Stomach (tissue), 9 donors: ENCODE measurements around the gene RNF34. TPM values are rescaled to one million over a fixed set of nuclear protein-coding genes. Genes with fewer than 3 reads are reported as not detected.

ENCODE experiments used
- DNase-seq, 2 donors: peaks; one replicate each; pipeline versions ENCODE4 v3.0.0 to v3.0.0-alpha.2; 2013 to 2019
- H3K27ac ChIP-seq, 5 donors: fragments of 200-600 bp in 4 of 5; sonication (generic) in 4 of 5; one replicate each; pipeline ENCODE4 v1.5.1; 2013 to 2019; ENCODE audit warnings: mild to moderate bottlenecking in 1 of 5, moderate library complexity in 1 of 5
- H3K27me3 ChIP-seq, 3 donors: fragments of 200-600 bp; sonication (generic); one replicate each; pipeline ENCODE4 v1.5.1; 2017 to 2019; ENCODE audit warnings: mixed run types in 1 of 3
- H3K36me3 ChIP-seq, 4 donors: fragments of 200-600 bp; sonication (generic); 1 replicate in 3 of 4; 2 replicates in 1 of 4; pipeline ENCODE4 v1.5.1; 2016 to 2019
- H3K4me1 ChIP-seq, 4 donors: fragments of 200-600 bp; sonication (generic); one replicate each; pipeline ENCODE4 v1.5.1; 2016 to 2019
- H3K4me3 ChIP-seq, 4 donors: fragments of 200-600 bp; sonication (generic) in 3 of 4; one replicate each; pipeline ENCODE4 v1.5.1; 2016 to 2019; ENCODE audit warnings: mild to moderate bottlenecking in 1 of 4
- H3K9me3 ChIP-seq, 4 donors: fragments of 200-600 bp; sonication (generic); one replicate each; pipeline ENCODE4 v1.5.1; 2016 to 2019
- EP300 ChIP-seq: sonication (generic); formaldehyde crosslinking; IDR thresholded peaks from one replicate; pipeline ENCODE4 v1.6.1; 2017; ENCODE audit warnings: antibody characterized with exemption
- POLR2A ChIP-seq, 4 donors: fragments of 450-650 bp; IDR thresholded peaks; one replicate each; pipeline ENCODE4 v1.6.1; 2016; ENCODE audit warnings: antibody characterized with exemption in 4 of 4, control low read depth in 2 of 4, mild to moderate bottlenecking in 1 of 4, moderate library complexity in 1 of 4
- POLR2AphosphoS5 ChIP-seq, 3 donors: sonication (generic); formaldehyde crosslinking; IDR thresholded peaks; one replicate each; pipeline ENCODE4 v1.6.1; 2016; ENCODE audit warnings: antibody characterized with exemption in 3 of 3
- WGBS, 5 donors: extraction: QIAGEN DNeasy Blood & Tissue Kit in 3 of 5; methylation state at CpG; one replicate each; pipeline versions ENCODE4 v1.1.5 to v1.1.7; 2013 to 2018; 5-methylcytosine and 5-hydroxymethylcytosine counted together
- intact Hi-C: fragments of 100-400 bp; cut with DNase I; formaldehyde crosslinking; loops from one replicate; pipeline ENCODE4 v1.15.1; 2023; ENCODE audit warnings: low total_unique reads
- polyA plus RNA-seq, 3 donors: library from polyadenylated mRNA; stranded (reverse); fragments of 200-250 nt; gene quantifications; one replicate each; pipeline ENCODE4 v1.2.3, GENCODE V29; 2013
- total RNA-seq, 5 donors: library from RNA; depleted of rRNA; stranded (reverse); fragments of >200 nt; gene quantifications; one replicate each; pipeline versions ENCODE4 v1.1.0 to v1.2.3, GENCODE V29; 2014 to 2016
- TF ChIP-seq, protein P1 (sequence below), 7 experiments: fragments of 450-650 bp in 4 of 7; fragments of 200-600 bp in 3 of 7; sonication (generic) in 3 of 7; IDR thresholded peaks; one replicate each; pipeline ENCODE4 v1.5.1; 2016 to 2019; ENCODE audit warnings: antibody characterized with exemption in 7 of 7, control low read depth in 2 of 7, mild to moderate bottlenecking in 1 of 7
- donor health status: healthy with polysubstance abuse.
- donor health status: Bipolar disorder and iron deficiency.
- donor health status: healthy.

The RNF34 gene
- total and polyA plus RNA-seq, 8 donors = 9.8 to 258 (median 34.7) TPM

DNA sequence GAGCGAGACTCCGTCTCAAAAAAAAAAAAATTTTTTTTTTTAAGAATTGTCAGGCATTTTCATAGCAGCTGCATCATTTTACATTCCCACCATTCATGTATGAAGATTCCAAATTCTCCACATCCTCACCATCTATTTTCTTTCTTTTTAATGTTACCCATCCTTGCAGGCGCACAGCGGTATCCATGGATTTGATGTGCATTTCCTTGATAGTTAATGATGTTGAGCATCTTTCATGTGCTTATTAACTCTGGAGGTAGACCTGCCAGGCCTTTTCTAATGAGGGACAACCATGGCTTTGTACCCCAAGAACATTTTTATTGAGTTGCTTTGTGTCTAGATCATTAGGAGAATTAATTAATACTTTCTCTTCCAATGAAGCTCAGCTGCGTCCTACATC lies 1.6 kb upstream of the RNF34 start:
- WGBS, 5 donors = 94 to 99% (median 96%) methylated on average over 5 of the region's 5 CpGs

DNA sequence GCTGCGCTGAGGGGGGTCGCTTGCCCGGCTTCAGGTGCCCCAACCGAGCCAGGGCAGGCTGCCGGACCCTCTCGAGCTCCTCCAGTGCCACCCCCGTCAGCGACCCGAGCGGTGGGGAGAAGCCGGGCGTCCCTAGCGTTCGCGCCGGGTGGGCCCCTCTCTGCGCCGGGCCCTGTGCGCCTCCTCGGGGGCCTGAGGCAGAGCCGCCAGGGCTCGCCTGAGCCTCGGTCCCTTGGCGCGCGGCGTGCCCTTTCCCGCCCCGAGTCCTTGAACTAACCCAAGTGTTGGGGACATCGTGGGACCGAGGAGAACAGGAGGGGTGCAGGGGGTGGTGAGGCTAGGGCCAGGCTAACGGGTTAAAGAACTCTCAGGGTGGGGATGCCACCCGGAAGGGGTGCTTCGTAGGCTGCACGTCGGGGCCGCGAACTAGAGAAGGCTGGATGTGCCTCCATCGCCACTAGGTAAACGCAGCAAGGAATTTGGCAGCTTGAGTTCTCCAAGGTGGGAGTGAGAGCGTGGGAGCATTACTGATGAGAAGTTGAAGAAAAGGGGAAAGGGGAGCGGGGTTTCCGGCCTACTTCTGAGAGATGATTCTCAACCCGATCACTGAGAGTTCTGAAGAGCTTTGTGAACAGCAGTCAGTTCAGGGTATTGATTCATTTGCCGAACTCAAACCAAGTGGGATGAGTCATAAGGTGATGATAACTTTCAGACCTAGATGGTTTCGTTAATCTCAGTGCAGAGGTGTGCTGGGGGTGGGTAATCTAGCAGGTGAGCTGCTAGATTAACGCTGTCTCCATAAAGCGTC lies 618 bp downstream of the RNF34 start:
- H3K4me1 ChIP-seq = peaks cover 18 to 59% (median 38%) of the 10 kb centered on the region in 4 donors
- TF ChIP-seq POLR2A (IDR thresholded peaks at IDR 0.05) (peak in 1 of 4 donors; percentile 9), POLR2AphosphoS5 (IDR thresholded peaks at IDR 0.05) (peak in 1 of 3 donors; percentile 3)
- TF ChIP-seq, protein P1, sequence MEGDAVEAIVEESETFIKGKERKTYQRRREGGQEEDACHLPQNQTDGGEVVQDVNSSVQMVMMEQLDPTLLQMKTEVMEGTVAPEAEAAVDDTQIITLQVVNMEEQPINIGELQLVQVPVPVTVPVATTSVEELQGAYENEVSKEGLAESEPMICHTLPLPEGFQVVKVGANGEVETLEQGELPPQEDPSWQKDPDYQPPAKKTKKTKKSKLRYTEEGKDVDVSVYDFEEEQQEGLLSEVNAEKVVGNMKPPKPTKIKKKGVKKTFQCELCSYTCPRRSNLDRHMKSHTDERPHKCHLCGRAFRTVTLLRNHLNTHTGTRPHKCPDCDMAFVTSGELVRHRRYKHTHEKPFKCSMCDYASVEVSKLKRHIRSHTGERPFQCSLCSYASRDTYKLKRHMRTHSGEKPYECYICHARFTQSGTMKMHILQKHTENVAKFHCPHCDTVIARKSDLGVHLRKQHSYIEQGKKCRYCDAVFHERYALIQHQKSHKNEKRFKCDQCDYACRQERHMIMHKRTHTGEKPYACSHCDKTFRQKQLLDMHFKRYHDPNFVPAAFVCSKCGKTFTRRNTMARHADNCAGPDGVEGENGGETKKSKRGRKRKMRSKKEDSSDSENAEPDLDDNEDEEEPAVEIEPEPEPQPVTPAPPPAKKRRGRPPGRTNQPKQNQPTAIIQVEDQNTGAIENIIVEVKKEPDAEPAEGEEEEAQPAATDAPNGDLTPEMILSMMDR (IDR thresholded peaks at IDR 0.05) = no peak
- whole genome bisulfite sequencing, 5 donors = 1 to 2% (median 1%) methylated on average over 26 to 48 of the region's 48 CpGs
- peak overlapping the region; percentile 69 to 99 (median 82) for H3K4me3 ChIP-seq
- H3K27me3 ChIP-seq = no peaks in the 10 kb centered on the region
- H3K36me3 ChIP-seq = peaks cover 0 to 16% (median 11%) of the 10 kb centered on the region in 4 donors
- peak overlapping the region; percentile 87 to 98 (median 96) for H3K27ac ChIP-seq
- no peaks in the 10 kb centered on the region for H3K9me3 ChIP-seq
- DNase-seq = peak; percentile 44 to 76
- intact Hi-C loops = no loop called here

More for the DNA sequence above, 1.6 kb upstream of the RNF34 start:
- no peaks in the 10 kb centered on the region for H3K9me3 ChIP-seq
- no peak overlapping the region for H3K27ac ChIP-seq
- no peaks in the 10 kb centered on the region for H3K27me3 ChIP-seq
- no peak overlapping the region for H3K4me3 ChIP-seq
- DNase-seq = no peak
- H3K4me1 ChIP-seq = peaks cover 14 to 40% (median 29%) of the 10 kb centered on the region in 4 donors
- TF ChIP-seq, protein P1 (IDR thresholded peaks at IDR 0.05) = no peak
- TF ChIP-seq POLR2A (IDR thresholded peaks at IDR 0.05) (no peak), EP300 (no peak), POLR2AphosphoS5 (IDR thresholded peaks at IDR 0.05) (no peak)
- intact Hi-C loops = no loop called here
- no peaks in the 10 kb centered on the region for H3K36me3 ChIP-seq

DNA sequence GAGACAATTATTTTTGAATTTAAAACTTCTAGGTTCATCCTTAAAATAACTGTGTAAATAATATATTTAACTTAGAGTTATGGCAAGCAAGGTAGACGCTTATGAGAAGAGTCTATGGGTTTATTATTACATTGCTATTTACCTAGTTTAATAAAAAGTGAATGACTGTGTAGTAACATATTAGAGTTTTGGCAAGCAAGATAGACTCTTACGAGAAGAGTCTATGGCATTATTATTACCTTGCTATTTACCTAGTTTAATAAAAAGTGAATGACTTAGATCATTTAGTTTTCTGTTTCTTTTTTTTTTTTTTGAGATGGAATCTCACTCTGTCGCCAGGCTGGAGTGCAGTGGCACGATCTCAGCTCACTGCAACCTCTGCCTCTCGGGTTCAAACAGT lies 3.8 kb downstream of the RNF34 start:
- H3K36me3 ChIP-seq = peaks cover 5 to 45% (median 32%) of the 10 kb centered on the region in 4 donors
- no peak overlapping the region for H3K4me3 ChIP-seq
- TF ChIP-seq, protein P1 (IDR thresholded peaks at IDR 0.05) = no peak
- no peak for TF ChIP-seq POLR2A (IDR thresholded peaks at IDR 0.05)
- no peak for TF ChIP-seq EP300
- peaks cover 17 to 56% (median 36%) of the 10 kb centered on the region in 4 donors for H3K4me1 ChIP-seq
- no peak for DNase-seq
- peak overlapping the region in 1 of 5 donors; percentile 65 for H3K27ac ChIP-seq
- WGBS, 5 donors = 81 to 89% (median 85%) methylated on average over 5 of the region's 5 CpGs
- H3K9me3 ChIP-seq = no peaks in the 10 kb centered on the region
- no peaks in the 10 kb centered on the region for H3K27me3 ChIP-seq
- intact Hi-C loops = no loop called here

DNA sequence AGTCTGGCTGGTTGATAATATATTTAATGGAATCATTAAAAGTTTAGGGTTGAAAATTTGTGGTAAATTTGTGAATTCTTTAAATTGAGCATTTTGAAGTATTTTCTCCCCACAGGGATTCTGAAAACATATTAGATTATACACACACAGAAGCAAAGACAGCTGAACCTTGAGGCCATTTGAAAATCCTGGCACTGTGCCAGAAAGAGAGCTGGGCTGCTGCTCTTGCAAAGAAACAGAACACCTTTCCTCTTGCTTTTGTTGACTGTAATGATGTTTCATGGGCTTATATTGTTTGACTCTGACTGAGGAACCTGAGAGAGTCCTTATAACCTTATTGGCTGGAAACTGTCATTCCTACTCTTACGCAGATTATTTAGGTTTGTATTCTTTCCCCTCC lies 4.8 kb downstream of the RNF34 start:
- Histone ChIP-seq H3K27me3 (no peaks in the 10 kb centered on the region), H3K4me3 (no peak overlapping the region), H3K9me3 (no peaks in the 10 kb centered on the region), H3K36me3 (peaks cover 5 to 55% (median 34%) of the 10 kb centered on the region in 4 donors), H3K4me1 (peaks cover 11 to 47% (median 29%) of the 10 kb centered on the region in 4 donors), H3K27ac (peak overlapping the region in 1 of 5 donors; percentile 65)
- TF ChIP-seq, protein P1 (IDR thresholded peaks at IDR 0.05) = no peak
- TF ChIP-seq POLR2A (IDR thresholded peaks at IDR 0.05) (no peak), POLR2AphosphoS5 (IDR thresholded peaks at IDR 0.05) (no peak), EP300 (no peak)
- peak; percentile 48 to 76 for DNase-seq
- 88 to 97% (median 90%) methylated on average over 1 of the region's 1 CpG for WGBS, 5 donors
- intact Hi-C loops = no loop called here
